ENCODE data around the gene LIPA.

GRCh38 chr10:89236226-89236797 is 15.3 kb downstream of the LIPA start:
- no peak for TF ChIP-seq CTCF (IDR thresholded peaks at IDR 0.05)
- no peak for TF ChIP-seq EZH2 (IDR thresholded peaks at IDR 0.05)
- no peak for TF ChIP-seq EZH2phosphoT487 (IDR thresholded peaks at IDR 0.05)
